Testis (tissue), 2 donors: ENCODE results near the gene SETD1A.

Experiments
- POLR2A ChIP-seq: fragments of 450-650 bp; IDR thresholded peaks from one replicate; pipeline ENCODE4 v1.6.1; 2017; ENCODE audit warnings: antibody characterized with exemption, mild to moderate bottlenecking, moderate library complexity
- TF ChIP-seq, protein P1 (sequence below), 3 experiments: fragments of 450-650 bp in 2 of 3; fragments of 200-600 bp in 1 of 3; sonication (generic) in 1 of 3; IDR thresholded peaks; one replicate each; pipeline ENCODE4 v1.5.1; 2016 to 2019; ENCODE audit warnings: antibody characterized with exemption in 3 of 3, mild to moderate bottlenecking in 2 of 3, moderate library complexity in 1 of 3

GRCh38 chr16:30980434-30980833 lies 22.9 kb downstream of the SETD1A start:
- TF ChIP-seq POLR2A = no peak
- TF ChIP-seq, protein P1, sequence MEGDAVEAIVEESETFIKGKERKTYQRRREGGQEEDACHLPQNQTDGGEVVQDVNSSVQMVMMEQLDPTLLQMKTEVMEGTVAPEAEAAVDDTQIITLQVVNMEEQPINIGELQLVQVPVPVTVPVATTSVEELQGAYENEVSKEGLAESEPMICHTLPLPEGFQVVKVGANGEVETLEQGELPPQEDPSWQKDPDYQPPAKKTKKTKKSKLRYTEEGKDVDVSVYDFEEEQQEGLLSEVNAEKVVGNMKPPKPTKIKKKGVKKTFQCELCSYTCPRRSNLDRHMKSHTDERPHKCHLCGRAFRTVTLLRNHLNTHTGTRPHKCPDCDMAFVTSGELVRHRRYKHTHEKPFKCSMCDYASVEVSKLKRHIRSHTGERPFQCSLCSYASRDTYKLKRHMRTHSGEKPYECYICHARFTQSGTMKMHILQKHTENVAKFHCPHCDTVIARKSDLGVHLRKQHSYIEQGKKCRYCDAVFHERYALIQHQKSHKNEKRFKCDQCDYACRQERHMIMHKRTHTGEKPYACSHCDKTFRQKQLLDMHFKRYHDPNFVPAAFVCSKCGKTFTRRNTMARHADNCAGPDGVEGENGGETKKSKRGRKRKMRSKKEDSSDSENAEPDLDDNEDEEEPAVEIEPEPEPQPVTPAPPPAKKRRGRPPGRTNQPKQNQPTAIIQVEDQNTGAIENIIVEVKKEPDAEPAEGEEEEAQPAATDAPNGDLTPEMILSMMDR (IDR thresholded peaks at IDR 0.05) = no peak
